ENCODE measurements around the gene RAPGEFL1. TPM values are rescaled to one million over a fixed set of nuclear protein-coding genes. Genes with fewer than 3 reads are reported as not detected.

Gene RAPGEFL1
- total RNA-seq, 5 donors from 2014 or later (not counting 1 experiment from before 2014, with no cell fraction given), result 4.6 to 10.0 (median 6.2) TPM

GRCh38 chr17:40175928-40176753 lies 1.1 kb upstream of the RAPGEFL1 start:
- Mint-ChIP-seq H3K36me3 (peaks cover 19% of the 10 kb centered on the region), H3K4me3 (peak overlapping the region in 1 of 3 donors; percentile 66), H3K9me3 (no peaks in the 10 kb centered on the region), H3K27ac (no peak overlapping the region), H3K27me3 (no peaks in the 10 kb centered on the region), H3K4me1 (peaks cover 6 to 10% (median 9%) of the 10 kb centered on the region in 3 donors)
- H3K4me3 ChIP-seq (ENCODE audit: control insufficient read depth in 1 of 2, extremely low read depth in 1 of 2, low read length in 1 of 2), result no peak overlapping the region
- ATAC-seq (replicated peaks in 1 of 4) (no peak), DNase-seq (no peak)
- H3K27me3 ChIP-seq (replicated peaks in 1 of 2; ENCODE audit: control insufficient read depth in 2 of 2, extremely low read depth in 1 of 2, insufficient read depth in 2 of 2, low read length in 1 of 2), result peaks cover 0 to 4% of the 10 kb centered on the region in 2 experiments
- peaks cover 0 to 21% of the 10 kb centered on the region in 2 experiments for H3K4me1 ChIP-seq (ENCODE audit: control insufficient read depth in 1 of 2, extremely low read depth in 1 of 2, insufficient read depth in 2 of 2, low read length in 2 of 2)
- peaks cover 0 to 26% of the 10 kb centered on the region in 2 donors for H3K36me3 ChIP-seq (ENCODE audit: control insufficient read depth in 2 of 2, extremely low read depth in 1 of 2, insufficient read depth in 1 of 2, low read length in 1 of 2)
- H3K27ac ChIP-seq (ENCODE audit: low read length), result no peak overlapping the region
- POLR2A ChIA-PET, result interaction anchor here (0.5 to 0.6 kb wide), 3 partner anchors 12 to 84 kb away, joined by 3 to 9 read pairs (median 3); no protein-coding TSS in a partner anchor
- 100% methylated on average over 1 of the region's 7 CpGs for whole genome bisulfite sequencing (ENCODE audit: insufficient coverage)
- no peaks in the 10 kb centered on the region for H3K9me3 ChIP-seq
- CTCF ChIA-PET, result interaction anchor here (0.6 to 1.2 kb wide), 6 partner anchors 15 to 516 kb away, joined by 3 to 4 read pairs (median 4); partner anchors contain the start of gene WIPF2 (in 1 of the 2)

GRCh38 chr17:40176754-40177110 lies 538 bp upstream of the RAPGEFL1 start:
- Mint-ChIP-seq H3K27ac (peak overlapping the region in 1 of 2 donors; percentile 1), H3K9me3 (no peaks in the 10 kb centered on the region), H3K27me3 (no peaks in the 10 kb centered on the region), H3K36me3 (peaks cover 13% of the 10 kb centered on the region), H3K4me1 (peaks cover 6 to 10% (median 9%) of the 10 kb centered on the region in 3 donors), H3K4me3 (peak overlapping the region; percentile 53 to 66 (median 58))
- peaks cover 0 to 4% of the 10 kb centered on the region in 2 experiments for H3K27me3 ChIP-seq (replicated peaks in 1 of 2; ENCODE audit: control insufficient read depth in 2 of 2, extremely low read depth in 1 of 2, insufficient read depth in 2 of 2, low read length in 1 of 2)
- peak in 2 of 4 experiments; percentile 5 to 11 for ATAC-seq (replicated peaks in 1 of 4)
- H3K27ac ChIP-seq (ENCODE audit: low read length), result no peak overlapping the region
- CTCF ChIA-PET, result interaction anchor here in 1 of 2 donors (0.6 kb wide), 1 partner anchor 78 kb away, joined by 3 read pairs; no protein-coding TSS in a partner anchor
- DNase-seq, result no peak
- H3K4me1 ChIP-seq (ENCODE audit: control insufficient read depth in 1 of 2, extremely low read depth in 1 of 2, insufficient read depth in 2 of 2, low read length in 2 of 2), result peaks cover 0 to 21% of the 10 kb centered on the region in 2 experiments
- 100% methylated on average over 1 of the region's 2 CpGs for WGBS (ENCODE audit: insufficient coverage)
- POLR2A ChIA-PET, result interaction anchor here (0.5 to 0.6 kb wide), 2 partner anchors 12 to 23 kb away, joined by 3 read pairs; no protein-coding TSS in a partner anchor
- H3K36me3 ChIP-seq (ENCODE audit: control insufficient read depth in 2 of 2, extremely low read depth in 1 of 2, insufficient read depth in 1 of 2, low read length in 1 of 2), result peaks cover 0 to 20% of the 10 kb centered on the region in 2 donors
- no peak overlapping the region for H3K4me3 ChIP-seq (ENCODE audit: control insufficient read depth in 1 of 2, extremely low read depth in 1 of 2, low read length in 1 of 2)
- H3K9me3 ChIP-seq, result no peaks in the 10 kb centered on the region

GRCh38 chr17:40178021-40178601 lies 841 bp downstream of the RAPGEFL1 start:
- Mint-ChIP-seq H3K27ac (no peak overlapping the region), H3K4me3 (peak overlapping the region in 2 of 3 donors; percentile 59 to 66), H3K9me3 (no peaks in the 10 kb centered on the region), H3K36me3 (peaks cover 7% of the 10 kb centered on the region), H3K27me3 (no peaks in the 10 kb centered on the region), H3K4me1 (peaks cover 6 to 10% (median 9%) of the 10 kb centered on the region in 3 donors)
- peaks cover 0 to 21% of the 10 kb centered on the region in 2 experiments for H3K4me1 ChIP-seq (ENCODE audit: control insufficient read depth in 1 of 2, extremely low read depth in 1 of 2, insufficient read depth in 2 of 2, low read length in 2 of 2)
- ATAC-seq (replicated peaks in 1 of 4) (peak in 1 of 4 experiments; percentile 2), DNase-seq (peak in 1 of 35 experiments; percentile 8)
- H3K9me3 ChIP-seq, result no peaks in the 10 kb centered on the region
- no peak overlapping the region for H3K27ac ChIP-seq (ENCODE audit: low read length)
- H3K4me3 ChIP-seq (ENCODE audit: control insufficient read depth in 1 of 2, extremely low read depth in 1 of 2, low read length in 1 of 2), result no peak overlapping the region
- peaks cover 0 to 12% of the 10 kb centered on the region in 2 donors for H3K36me3 ChIP-seq (ENCODE audit: control insufficient read depth in 2 of 2, extremely low read depth in 1 of 2, insufficient read depth in 1 of 2, low read length in 1 of 2)
- WGBS (ENCODE audit: insufficient coverage), result 43% methylated on average over 20 of the region's 46 CpGs
- ChIA-PET CTCF (no interaction called here), POLR2A (interaction anchor here (0.6 to 0.7 kb wide), 2 partner anchors 21 to 221 kb away, joined by 3 to 4 read pairs; no protein-coding TSS in a partner anchor)
- H3K27me3 ChIP-seq (replicated peaks in 1 of 2; ENCODE audit: control insufficient read depth in 2 of 2, extremely low read depth in 1 of 2, insufficient read depth in 2 of 2, low read length in 1 of 2), result peaks cover 0 to 4% of the 10 kb centered on the region in 2 experiments

GRCh38 chr17:40178660-40179059 lies 1.4 kb downstream of the RAPGEFL1 start:
- Mint-ChIP-seq H3K9me3 (no peaks in the 10 kb centered on the region), H3K4me1 (peaks cover 6 to 10% (median 9%) of the 10 kb centered on the region in 3 donors), H3K27me3 (no peaks in the 10 kb centered on the region), H3K4me3 (peak overlapping the region; percentile 25 to 66 (median 59)), H3K27ac (no peak overlapping the region), H3K36me3 (peaks cover 3% of the 10 kb centered on the region)
- POLR2A ChIA-PET, result interaction anchor here in 1 of 2 donors (0.6 kb wide), 1 partner anchor 222 kb away, joined by 3 read pairs; no protein-coding TSS in a partner anchor
- H3K9me3 ChIP-seq, result no peaks in the 10 kb centered on the region
- no peak for ATAC-seq (replicated peaks in 1 of 4)
- H3K27ac ChIP-seq (ENCODE audit: low read length), result no peak overlapping the region
- peaks cover 0 to 4% of the 10 kb centered on the region in 2 experiments for H3K27me3 ChIP-seq (replicated peaks in 1 of 2; ENCODE audit: control insufficient read depth in 2 of 2, extremely low read depth in 1 of 2, insufficient read depth in 2 of 2, low read length in 1 of 2)
- H3K36me3 ChIP-seq (ENCODE audit: control insufficient read depth in 2 of 2, extremely low read depth in 1 of 2, insufficient read depth in 1 of 2, low read length in 1 of 2), result peaks cover 0 to 9% of the 10 kb centered on the region in 2 donors
- no peak overlapping the region for H3K4me3 ChIP-seq (ENCODE audit: control insufficient read depth in 1 of 2, extremely low read depth in 1 of 2, low read length in 1 of 2)
- H3K4me1 ChIP-seq (ENCODE audit: control insufficient read depth in 1 of 2, extremely low read depth in 1 of 2, insufficient read depth in 2 of 2, low read length in 2 of 2), result peaks cover 0 to 21% of the 10 kb centered on the region in 2 experiments
- CTCF ChIA-PET, result no interaction called here
- no peak for DNase-seq
- WGBS (ENCODE audit: insufficient coverage), result 100% methylated on average over 6 of the region's 7 CpGs

- H3K36me3 ChIP-seq (ENCODE audit: control insufficient read depth in 2 of 2, extremely low read depth in 1 of 2, insufficient read depth in 1 of 2, low read length in 1 of 2), result peaks cover 0 to 6% of the 10 kb centered on the region in 2 donors
- DNase-seq (no peak), ATAC-seq (replicated peaks in 1 of 4) (no peak)
- no peaks in the 10 kb centered on the region for H3K36me3 Mint-ChIP-seq
- H3K9me3 Mint-ChIP-seq, result no peaks in the 10 kb centered on the region
- H3K9me3 ChIP-seq, result no peaks in the 10 kb centered on the region
- ChIA-PET POLR2A (interaction anchor here in 1 of 2 donors (0.7 kb wide), 1 partner anchor 67 kb away, joined by 4 read pairs; no protein-coding TSS in a partner anchor), CTCF (interaction anchor here in 1 of 2 donors (0.9 kb wide), 1 partner anchor 11 kb away, joined by 4 read pairs; no protein-coding TSS in a partner anchor)
- H3K27ac ChIP-seq (ENCODE audit: low read length), result no peak overlapping the region
- H3K27me3 Mint-ChIP-seq, result no peaks in the 10 kb centered on the region
- WGBS (ENCODE audit: insufficient coverage), result no CpG with 5 or more reads among the region's 6 CpGs
- H3K27me3 ChIP-seq (replicated peaks in 1 of 2; ENCODE audit: control insufficient read depth in 2 of 2, extremely low read depth in 1 of 2, insufficient read depth in 2 of 2, low read length in 1 of 2), result peaks cover 0 to 4% of the 10 kb centered on the region in 2 experiments
- H3K27ac Mint-ChIP-seq, result no peak overlapping the region
- H3K4me3 Mint-ChIP-seq, result no peak overlapping the region
- H3K4me1 Mint-ChIP-seq, result peaks cover 6 to 10% (median 9%) of the 10 kb centered on the region in 3 donors
- peaks cover 0 to 21% of the 10 kb centered on the region in 2 experiments for H3K4me1 ChIP-seq (ENCODE audit: control insufficient read depth in 1 of 2, extremely low read depth in 1 of 2, insufficient read depth in 2 of 2, low read length in 2 of 2)
- H3K4me3 ChIP-seq (ENCODE audit: control insufficient read depth in 1 of 2, extremely low read depth in 1 of 2, low read length in 1 of 2), result no peak overlapping the region
These were observed 2.8 kb downstream of the RAPGEFL1 start for GRCh38 chr17:40179923-40180659.
